Upper lobe of left lung (tissue), 6 donors: Measurements from ENCODE around the gene PIK3CD. TPM values are rescaled to one million over a fixed set of nuclear protein-coding genes. Genes with fewer than 3 reads are reported as not detected.
"Not testable (repeated sequence)": the region's sequence is repeated elsewhere in the genome, so short reads cannot be mapped to it uniquely, and the experiment has no call there.

Source experiments
- ATAC-seq, 2 donors: fragments of 200-7000 bp; cut with Tn5 transposase; one replicate each; pipeline ENCODE4 v1.9.1; 2022; ENCODE audit warnings: mild to moderate bottlenecking in 2 of 2, moderate library complexity in 2 of 2; ENCODE audit not compliant: low FRiP score in 2 of 2
- DNase-seq, 2 donors: peaks; one replicate each; pipeline ENCODE4 v3.0.0-alpha.2; 2019 to 2020
- H3K27ac ChIP-seq, 4 donors: fragments of 200-600 bp; sonication (generic); one replicate each; pipeline ENCODE4 v1.5.1; 2016 to 2019
- H3K27me3 ChIP-seq, 4 donors: fragments of 200-600 bp; sonication (generic); one replicate each; pipeline ENCODE4 v1.5.1; 2017 to 2019
- H3K36me3 ChIP-seq, 4 donors: fragments of 200-600 bp; sonication (generic); one replicate each; pipeline ENCODE4 v1.5.1; 2016 to 2019
- H3K4me1 ChIP-seq, 4 donors: fragments of 200-600 bp; sonication (generic); one replicate each; pipeline ENCODE4 v1.5.1; 2018 to 2019
- H3K4me3 ChIP-seq, 4 donors: fragments of 200-600 bp; sonication (generic); one replicate each; pipeline ENCODE4 v1.5.1; 2017 to 2019; ENCODE audit warnings: mild to moderate bottlenecking in 2 of 4, moderate library complexity in 1 of 4
- H3K9me3 ChIP-seq, 4 donors: fragments of 200-600 bp; sonication (generic); one replicate each; pipeline ENCODE4 v1.5.1; 2018 to 2019
- CTCF ChIP-seq, 6 experiments: fragments of 450-650 bp in 4 of 6; fragments of 200-600 bp in 2 of 6; sonication (generic) in 2 of 6; IDR thresholded peaks; one replicate each; pipeline ENCODE4 v1.5.1; 2016 to 2019; ENCODE audit warnings: antibody characterized with exemption in 6 of 6
- EP300 ChIP-seq, 4 donors: sonication (generic); formaldehyde crosslinking; IDR thresholded peaks; one replicate each; pipeline ENCODE4 v1.5.1; 2017; ENCODE audit warnings: antibody characterized with exemption in 4 of 4, control low read depth in 2 of 4
- POLR2A ChIP-seq, 4 donors: fragments of 450-650 bp; IDR thresholded peaks; one replicate each; pipeline ENCODE4 v1.5.1; 2016 to 2017; ENCODE audit warnings: antibody characterized with exemption in 4 of 4, mild to moderate bottlenecking in 2 of 4
- POLR2AphosphoS5 ChIP-seq, 2 donors: sonication (generic); formaldehyde crosslinking; IDR thresholded peaks; one replicate each; pipeline ENCODE4 v1.5.1; 2017; ENCODE audit warnings: antibody characterized with exemption in 2 of 2
- WGBS, 2 donors: methylation state at CpG; one replicate each; pipeline ENCODE4 v1.1.5; 2017 to 2018; 5-methylcytosine and 5-hydroxymethylcytosine counted together
- total RNA-seq, 6 donors: library from RNA; depleted of rRNA in 4 of 6; stranded (reverse); fragments of >200 nt in 4 of 6; gene quantifications; one replicate each; pipeline versions ENCODE4 v1.1.0 to v1.2.1, GENCODE V29; 2016 to 2021
- donor health status: DM: no; HTN: no; CAD: no; lungs with moderate emphysema.
- donor health status: DM: no; HTN: yes; CAD: no; lungs with severe emphysema.

PIK3CD gene
- total RNA-seq, 6 donors from 2014 or later: 19.0 to 56.6 (median 24.2) TPM

- WGBS, 2 donors: 83 to 87% methylated on average over 5 of the region's 5 CpGs
- Histone ChIP-seq H3K27ac (no peak overlapping the region), H3K9me3 (no peaks in the 10 kb centered on the region), H3K27me3 (no peaks in the 10 kb centered on the region), H3K36me3 (no peaks in the 10 kb centered on the region), H3K4me1 (peaks cover 0 to 7% (median 2%) of the 10 kb centered on the region in 4 donors), H3K4me3 (no peak overlapping the region)
- no peak for ATAC-seq
- no peak for DNase-seq
- TF ChIP-seq CTCF (IDR thresholded peaks at IDR 0.05): no peak
- no peak for TF ChIP-seq POLR2AphosphoS5 (IDR thresholded peaks at IDR 0.05)
- TF ChIP-seq EP300 (IDR thresholded peaks at IDR 0.05): no peak
- no peak for TF ChIP-seq POLR2A (IDR thresholded peaks at IDR 0.05)
Measured at GRCh38 chr1:9672444-9672843, 20.9 kb downstream of the PIK3CD start.

- no peaks in the 10 kb centered on the region for H3K36me3 ChIP-seq
- H3K27me3 ChIP-seq: no peaks in the 10 kb centered on the region
- no peaks in the 10 kb centered on the region for H3K9me3 ChIP-seq
- peaks cover 0 to 7% (median 0%) of the 10 kb centered on the region in 4 donors for H3K4me1 ChIP-seq
- no peak overlapping the region for H3K4me3 ChIP-seq
- WGBS, 2 donors: 69 to 76% methylated on average over 3 of the region's 3 CpGs
- no peak for ATAC-seq
- TF ChIP-seq EP300 (IDR thresholded peaks at IDR 0.05): no peak
- no peak for TF ChIP-seq CTCF (IDR thresholded peaks at IDR 0.05)
- no peak for TF ChIP-seq POLR2AphosphoS5 (IDR thresholded peaks at IDR 0.05)
- TF ChIP-seq POLR2A (IDR thresholded peaks at IDR 0.05): no peak
- H3K27ac ChIP-seq: no peak overlapping the region
- DNase-seq: no peak
Measured at GRCh38 chr1:9675393-9675792, 23.9 kb downstream of the PIK3CD start.

GRCh38 chr1:9676128-9676527 lies 24.6 kb downstream of the PIK3CD start:
- not testable (repeated sequence) for ATAC-seq, H3K4me3 ChIP-seq, H3K36me3 ChIP-seq, H3K27ac ChIP-seq, H3K4me1 ChIP-seq, H3K9me3 ChIP-seq, H3K27me3 ChIP-seq, DNase-seq
- WGBS, 2 donors: 96 to 100% methylated on average over 5 to 7 of the region's 7 CpGs

DNA sequence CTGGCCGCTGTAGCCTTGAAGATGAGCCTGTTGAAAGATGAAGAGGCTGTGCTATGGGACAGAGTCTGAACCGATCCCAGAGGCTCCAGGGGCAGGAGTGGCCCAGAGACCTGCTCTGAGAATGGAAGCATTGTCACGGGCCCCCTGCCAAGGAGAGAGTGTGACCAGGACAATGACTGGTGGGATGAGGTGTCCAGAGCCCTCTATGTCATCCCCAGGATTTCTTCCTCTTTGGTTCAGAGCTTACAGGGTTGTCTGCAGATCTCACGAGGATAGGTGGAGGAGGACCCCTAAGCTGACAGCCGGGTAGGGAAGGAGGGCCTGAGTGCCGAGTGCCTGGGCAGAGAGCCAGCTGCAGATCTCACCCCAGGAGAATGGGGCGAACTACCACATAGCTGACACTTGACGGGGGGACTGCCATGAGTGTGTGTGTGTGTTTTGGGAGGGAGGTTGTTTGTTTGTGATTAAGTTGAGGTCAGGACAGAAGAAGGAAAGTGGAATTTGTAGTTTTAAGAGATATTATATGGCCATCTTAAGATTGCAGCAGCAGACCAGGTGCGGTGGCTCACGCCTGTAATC lies 25.4 kb downstream of the PIK3CD start:
- WGBS, 2 donors: 57 to 60% methylated on average over 10 of the region's 10 CpGs
- H3K27ac ChIP-seq: no peak overlapping the region
- H3K9me3 ChIP-seq: no peaks in the 10 kb centered on the region
- no peaks in the 10 kb centered on the region for H3K36me3 ChIP-seq
- TF ChIP-seq POLR2AphosphoS5 (IDR thresholded peaks at IDR 0.05): no peak
- no peak for TF ChIP-seq CTCF (IDR thresholded peaks at IDR 0.05)
- ATAC-seq (no peak), DNase-seq (no peak)
- no peak overlapping the region for H3K4me3 ChIP-seq
- H3K4me1 ChIP-seq: peaks cover 0 to 6% (median 2%) of the 10 kb centered on the region in 4 donors
- H3K27me3 ChIP-seq: no peaks in the 10 kb centered on the region

GRCh38 chr1:9680091-9680490 lies 28.6 kb downstream of the PIK3CD start:
- ATAC-seq (no peak), DNase-seq (no peak)
- TF ChIP-seq POLR2A (IDR thresholded peaks at IDR 0.05) (no peak), EP300 (IDR thresholded peaks at IDR 0.05) (no peak), CTCF (IDR thresholded peaks at IDR 0.05) (no peak), POLR2AphosphoS5 (IDR thresholded peaks at IDR 0.05) (no peak)
- no peaks in the 10 kb centered on the region for H3K9me3 ChIP-seq
- no peaks in the 10 kb centered on the region for H3K27me3 ChIP-seq
- 93 to 96% methylated on average over 2 of the region's 2 CpGs for WGBS, 2 donors
- no peak overlapping the region for H3K27ac ChIP-seq
- no peak overlapping the region for H3K4me3 ChIP-seq
- no peaks in the 10 kb centered on the region for H3K36me3 ChIP-seq
- peaks cover 0 to 4% (median 2%) of the 10 kb centered on the region in 4 donors for H3K4me1 ChIP-seq
